ENCODE measurements around the gene NFIX. TPM values are rescaled to one million over a fixed set of nuclear protein-coding genes. Genes with fewer than 3 reads are reported as not detected.

NFIX gene
- total and polyA plus RNA-seq, 5 donors, result 67.4 to 168 (median 146) TPM

DNA sequence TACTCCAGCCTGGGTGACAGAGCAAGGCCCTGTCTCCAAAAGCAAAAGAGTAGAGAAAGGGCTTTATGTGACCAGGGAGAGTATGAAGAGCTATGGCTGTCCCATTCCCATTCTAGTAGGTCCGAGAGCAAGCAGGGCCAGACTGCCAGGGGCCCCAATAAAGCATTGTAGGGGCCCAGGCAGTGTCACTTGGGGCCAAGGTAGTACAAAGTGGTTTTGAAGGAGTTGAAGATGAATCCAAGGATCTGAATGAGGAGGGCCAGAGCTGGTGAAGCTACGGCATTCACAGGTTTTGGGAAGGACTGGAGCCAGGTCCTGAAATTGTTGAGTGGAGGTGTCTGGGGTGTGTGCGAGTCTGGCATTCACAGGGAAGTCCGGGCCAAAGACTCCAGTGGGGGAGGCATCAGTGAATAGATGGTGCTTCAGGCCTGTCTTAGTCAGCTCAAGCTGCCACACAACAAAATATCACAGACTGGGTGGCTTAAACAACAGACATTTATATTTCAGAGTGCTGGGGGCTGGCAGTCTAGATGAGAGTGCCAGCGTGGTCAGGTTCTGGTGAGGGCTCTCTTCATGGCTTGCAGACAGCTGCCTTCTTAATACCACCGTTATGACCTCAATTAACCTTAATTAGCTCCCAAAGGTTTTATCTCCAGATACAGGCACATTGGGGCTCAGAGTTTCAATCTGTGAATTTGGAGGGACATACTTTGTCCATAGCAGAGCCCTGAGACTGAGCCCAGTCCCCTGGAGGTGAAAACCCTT, 132.7 kb downstream of the NFIX start:
- DNase-seq, result no peak
- intact Hi-C loops (cut with DNase I), result no loop called here
- WGBS, result 91% methylated on average over 6 of the region's 6 CpGs
- no peaks in the 10 kb centered on the region for H3K27me3 ChIP-seq (ENCODE audit: control insufficient read depth, insufficient read depth)
- H3K4me1 ChIP-seq (ENCODE audit: control insufficient read depth, insufficient read depth, low read length), result no peaks in the 10 kb centered on the region
- ATAC-seq, result no peak
- H3K27ac ChIP-seq (ENCODE audit: low read length), result no peak overlapping the region
- no peak overlapping the region for H3K4me3 ChIP-seq (ENCODE audit: low read length)
- H3K9me3 ChIP-seq (ENCODE audit: control insufficient read depth, low read length), result no peaks in the 10 kb centered on the region

GRCh38 chr19:13128583-13128982, 133.3 kb downstream of the NFIX start:
- no peaks in the 10 kb centered on the region for H3K4me1 ChIP-seq (ENCODE audit: control insufficient read depth, insufficient read depth, low read length)
- intact Hi-C loops (cut with DNase I), result no loop called here
- H3K9me3 ChIP-seq (ENCODE audit: control insufficient read depth, low read length), result no peaks in the 10 kb centered on the region
- DNase-seq (no peak), ATAC-seq (no peak)
- no peak overlapping the region for H3K4me3 ChIP-seq (ENCODE audit: low read length)
- no peak overlapping the region for H3K27ac ChIP-seq (ENCODE audit: low read length)
- no peaks in the 10 kb centered on the region for H3K27me3 ChIP-seq (ENCODE audit: control insufficient read depth, insufficient read depth)
- WGBS, result 58% methylated on average over 1 of the region's 1 CpG

GRCh38 chr19:13129384-13129783, 134.1 kb downstream of the NFIX start:
- Histone ChIP-seq H3K4me3 (ENCODE audit: low read length) (no peak overlapping the region), H3K27me3 (ENCODE audit: control insufficient read depth, insufficient read depth) (no peaks in the 10 kb centered on the region), H3K9me3 (ENCODE audit: control insufficient read depth, low read length) (no peaks in the 10 kb centered on the region), H3K27ac (ENCODE audit: low read length) (no peak overlapping the region), H3K4me1 (ENCODE audit: control insufficient read depth, insufficient read depth, low read length) (no peaks in the 10 kb centered on the region)
- DNase-seq, result no peak
- intact Hi-C loops (cut with DNase I), result no loop called here
- WGBS, result 93% methylated on average over 9 of the region's 9 CpGs
- ATAC-seq, result peak in 1 of 2 donors; percentile 32

- Histone ChIP-seq H3K27ac (ENCODE audit: low read length) (no peak overlapping the region), H3K4me3 (ENCODE audit: low read length) (no peak overlapping the region), H3K27me3 (ENCODE audit: control insufficient read depth, insufficient read depth) (no peaks in the 10 kb centered on the region), H3K4me1 (ENCODE audit: control insufficient read depth, insufficient read depth, low read length) (no peaks in the 10 kb centered on the region), H3K9me3 (ENCODE audit: control insufficient read depth, low read length) (no peaks in the 10 kb centered on the region)
- WGBS, result 97% methylated on average over 3 of the region's 3 CpGs
- intact Hi-C loops (cut with DNase I), result no loop called here
- ATAC-seq, result no peak
- DNase-seq, result no peak
Measured at GRCh38 chr19:13130886-13131490, 135.7 kb downstream of the NFIX start.

- no peaks in the 10 kb centered on the region for H3K4me1 ChIP-seq (ENCODE audit: control insufficient read depth, insufficient read depth, low read length)
- intact Hi-C loops (cut with DNase I), result no loop called here
- H3K27ac ChIP-seq (ENCODE audit: low read length), result no peak overlapping the region
- no peaks in the 10 kb centered on the region for H3K9me3 ChIP-seq (ENCODE audit: control insufficient read depth, low read length)
- no peaks in the 10 kb centered on the region for H3K27me3 ChIP-seq (ENCODE audit: control insufficient read depth, insufficient read depth)
- 88% methylated on average over 8 of the region's 8 CpGs for WGBS
- ATAC-seq (no peak), DNase-seq (no peak)
- H3K4me3 ChIP-seq (ENCODE audit: low read length), result no peak overlapping the region
Measured at GRCh38 chr19:13132471-13133180, 137.4 kb downstream of the NFIX start.

DNA sequence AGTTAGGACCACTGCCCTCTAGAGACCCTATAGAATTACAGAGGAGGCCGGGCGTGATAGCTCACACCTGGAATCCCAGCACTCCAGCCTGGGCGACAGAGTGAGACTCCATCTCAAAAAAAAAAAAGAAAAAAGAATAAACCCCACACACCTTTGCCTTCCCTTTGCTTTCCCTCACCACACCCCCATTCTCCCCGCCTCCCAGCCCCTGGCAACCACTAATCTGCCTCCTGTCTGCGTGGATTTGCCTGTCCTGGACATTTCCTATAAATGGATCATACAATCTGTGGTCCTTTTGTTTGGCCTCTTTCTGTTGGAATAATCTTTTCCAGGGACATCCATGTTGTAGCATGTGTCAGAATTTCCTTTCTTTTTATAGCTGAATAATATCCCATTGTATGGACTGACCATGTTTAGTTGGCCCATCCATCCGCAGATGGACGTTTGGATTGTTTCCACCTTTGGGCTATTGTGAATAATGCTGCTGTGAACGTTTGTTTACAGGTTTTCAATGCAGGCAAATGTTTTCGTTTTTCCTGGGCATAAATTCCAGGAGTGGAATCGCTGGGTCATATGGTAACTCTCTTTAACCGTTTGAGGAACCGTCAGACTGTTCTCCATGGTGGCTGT, 138.1 kb downstream of the NFIX start:
- DNase-seq (no peak), ATAC-seq (no peak)
- 67% methylated on average over 12 of the region's 12 CpGs for WGBS
- Histone ChIP-seq H3K27me3 (ENCODE audit: control insufficient read depth, insufficient read depth) (no peaks in the 10 kb centered on the region), H3K4me1 (ENCODE audit: control insufficient read depth, insufficient read depth, low read length) (no peaks in the 10 kb centered on the region), H3K9me3 (ENCODE audit: control insufficient read depth, low read length) (no peaks in the 10 kb centered on the region), H3K4me3 (ENCODE audit: low read length) (no peak overlapping the region), H3K27ac (ENCODE audit: low read length) (no peak overlapping the region)
- intact Hi-C loops (cut with DNase I), result no loop called here

- Histone ChIP-seq H3K9me3 (ENCODE audit: control insufficient read depth, low read length) (no peaks in the 10 kb centered on the region), H3K27me3 (ENCODE audit: control insufficient read depth, insufficient read depth) (no peaks in the 10 kb centered on the region), H3K27ac (ENCODE audit: low read length) (no peak overlapping the region), H3K4me1 (ENCODE audit: control insufficient read depth, insufficient read depth, low read length) (no peaks in the 10 kb centered on the region), H3K4me3 (ENCODE audit: low read length) (no peak overlapping the region)
- ATAC-seq (peak; percentile 57 to 73), DNase-seq (no peak)
- WGBS, result 82% methylated on average over 3 of the region's 3 CpGs
- intact Hi-C loops (cut with DNase I), result no loop called here
Measured at GRCh38 chr19:13134626-13135025, 139.4 kb downstream of the NFIX start.

- Histone ChIP-seq H3K4me1 (ENCODE audit: control insufficient read depth, insufficient read depth, low read length) (no peaks in the 10 kb centered on the region), H3K27me3 (ENCODE audit: control insufficient read depth, insufficient read depth) (no peaks in the 10 kb centered on the region), H3K9me3 (ENCODE audit: control insufficient read depth, low read length) (no peaks in the 10 kb centered on the region), H3K4me3 (ENCODE audit: low read length) (no peak overlapping the region), H3K27ac (ENCODE audit: low read length) (no peak overlapping the region)
- 93% methylated on average over 60 of the region's 60 CpGs for WGBS
- no peak for DNase-seq
- intact Hi-C loops (cut with DNase I), result no loop called here
- no peak for ATAC-seq
Measured at GRCh38 chr19:13135068-13136062, 140.1 kb downstream of the NFIX start.

GRCh38 chr19:13137290-13137794, 142.1 kb downstream of the NFIX start:
- Histone ChIP-seq H3K27ac (ENCODE audit: low read length) (no peak overlapping the region), H3K27me3 (ENCODE audit: control insufficient read depth, insufficient read depth) (no peaks in the 10 kb centered on the region), H3K4me3 (ENCODE audit: low read length) (no peak overlapping the region), H3K9me3 (ENCODE audit: control insufficient read depth, low read length) (no peaks in the 10 kb centered on the region), H3K4me1 (ENCODE audit: control insufficient read depth, insufficient read depth, low read length) (no peaks in the 10 kb centered on the region)
- intact Hi-C loops (cut with DNase I), result no loop called here
- WGBS, result 92% methylated on average over 28 of the region's 28 CpGs
- ATAC-seq (no peak), DNase-seq (no peak)

Measured in right cardiac atrium (tissue), 5 donors.